ENCODE data around the gene RDM1.
A peak's percentile ranks its signal among the peaks of the same experiment; 100 is the strongest.
"Not testable (repeated sequence)": the region's sequence is repeated elsewhere in the genome, so short reads cannot be mapped to it uniquely, and the experiment has no call there.

Gene RDM1

GRCh38 chr17:35897772-35898171, 32.8 kb downstream of the RDM1 start:
- DNase-seq, result not testable (repeated sequence)

DNA sequence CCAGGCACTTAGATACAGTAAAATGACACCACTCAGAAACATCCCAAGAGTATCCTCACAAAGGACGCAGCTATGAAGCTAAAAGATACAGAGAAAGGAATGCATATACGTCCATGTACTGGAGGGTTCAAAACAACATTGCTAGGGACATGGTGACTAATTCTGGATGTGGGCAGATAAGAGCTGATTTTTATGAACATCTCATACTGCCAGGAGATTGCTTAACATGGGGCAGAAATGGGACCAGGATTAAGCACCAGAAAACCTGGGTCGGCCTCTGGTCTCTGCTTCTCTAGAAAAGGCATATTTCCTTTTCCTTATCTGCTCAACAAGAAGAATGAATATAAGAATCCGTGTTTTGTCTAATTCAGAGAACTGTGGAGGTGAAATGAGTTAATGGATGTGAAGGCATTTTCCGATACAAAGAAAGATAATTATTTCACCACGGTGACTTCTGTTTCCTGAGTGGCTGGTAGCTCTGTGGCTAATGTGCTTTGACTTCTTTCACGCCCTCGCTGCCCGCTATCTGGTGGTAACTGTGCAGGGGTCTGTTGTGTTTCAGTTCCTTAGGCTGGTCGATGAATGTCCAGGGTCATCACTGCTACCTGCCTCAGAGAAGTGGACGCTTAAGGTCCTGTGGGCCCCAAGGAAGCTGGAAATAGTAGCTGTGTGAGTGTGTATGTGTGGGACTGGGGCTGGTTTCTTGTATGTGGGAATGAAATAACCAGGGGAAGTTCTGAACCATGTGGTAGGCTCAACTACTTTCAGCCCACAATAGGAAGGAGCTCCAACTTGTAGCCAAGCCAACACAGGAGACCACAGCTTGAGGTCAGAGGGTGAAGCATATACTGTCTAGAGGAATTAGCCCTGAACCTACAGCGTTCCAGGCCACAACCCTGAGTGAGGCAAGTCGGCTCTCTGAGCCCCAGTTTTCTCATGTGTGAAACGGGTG, 34.7 kb downstream of the RDM1 start:
- no peak for DNase-seq

DNA sequence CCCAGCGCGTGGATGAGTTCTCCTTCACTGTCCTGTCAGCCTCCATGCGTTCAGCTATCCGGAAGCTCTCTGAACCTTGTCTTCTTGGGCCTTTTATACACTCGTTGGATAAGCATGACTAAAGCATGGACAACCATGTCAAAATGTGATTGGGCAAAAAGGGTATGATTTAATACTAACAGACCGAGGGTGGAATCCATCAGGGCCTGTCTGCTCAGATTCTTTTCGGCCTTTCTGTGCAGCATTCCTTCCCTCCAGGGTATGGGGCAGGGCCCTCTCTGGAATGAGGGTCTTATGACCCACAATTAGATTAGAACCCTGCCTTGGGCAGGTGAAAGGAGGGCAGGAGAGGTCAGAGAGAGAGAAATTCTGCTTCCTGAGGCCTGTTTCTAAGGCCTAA, 36.4 kb downstream of the RDM1 start:
- no peak for DNase-seq

DNA sequence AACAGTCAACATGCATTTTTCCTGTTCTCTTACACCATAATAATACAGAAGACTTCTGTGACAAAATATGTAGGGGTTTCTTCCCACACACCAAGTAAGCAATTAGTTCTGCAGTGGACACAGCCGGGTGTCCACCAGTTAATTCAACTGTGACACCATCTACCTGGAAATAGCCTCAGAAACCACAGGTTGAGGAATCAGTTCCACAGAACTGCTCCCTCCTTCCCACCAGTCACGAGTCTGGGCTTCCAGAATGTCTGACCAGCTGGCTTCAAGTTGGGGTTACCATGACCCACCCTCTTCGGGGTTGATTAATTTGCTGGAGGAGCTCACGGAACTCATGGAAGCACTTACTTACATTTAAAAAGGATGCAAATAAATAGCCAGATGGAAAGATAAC, 36.8 kb downstream of the RDM1 start:
- no peak for DNase-seq

DNA sequence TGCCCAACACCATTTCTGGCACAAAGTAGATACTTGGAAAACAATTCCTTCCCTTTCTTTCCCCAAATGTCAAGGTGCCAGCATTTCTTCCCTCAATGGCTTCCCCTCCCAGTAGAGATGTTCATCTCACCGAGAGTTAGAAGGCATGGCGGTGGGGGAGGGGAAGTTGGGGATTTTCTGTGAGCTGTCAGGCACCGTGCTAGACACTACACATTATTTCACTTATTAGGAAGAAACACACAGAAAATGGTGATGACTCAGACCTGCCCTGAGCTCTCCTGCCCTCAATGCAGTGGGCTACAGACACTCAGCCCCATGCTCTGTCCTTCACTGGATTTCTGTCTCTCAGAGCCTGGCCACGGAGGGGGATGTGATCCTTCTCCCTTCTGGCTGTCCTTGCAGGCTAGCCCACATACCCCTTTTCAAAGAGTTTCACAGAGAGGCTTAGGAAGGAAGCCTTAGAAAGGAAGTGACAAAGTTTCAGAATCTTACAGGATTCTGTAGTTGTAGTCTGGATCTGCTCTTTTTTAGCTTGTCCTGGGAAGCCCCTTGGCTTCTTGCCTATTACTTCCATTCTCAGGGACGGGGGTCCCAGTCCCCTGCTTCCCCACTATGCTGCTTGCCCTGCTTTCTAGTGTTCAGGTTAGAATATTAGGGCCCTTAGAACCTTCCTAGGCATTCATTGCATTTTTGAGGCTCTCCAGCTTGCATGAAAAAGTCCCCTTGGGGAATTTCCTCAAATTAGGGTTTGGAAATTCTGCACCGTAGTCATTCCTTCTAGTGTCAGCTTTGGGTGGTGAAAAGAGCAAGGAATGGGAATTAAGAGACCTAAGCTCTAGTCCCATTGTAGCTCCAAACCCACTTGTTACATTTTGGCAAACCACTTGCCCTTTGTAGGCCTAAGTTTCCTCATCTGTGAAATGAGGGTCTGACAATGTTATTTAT, 38.2 kb downstream of the RDM1 start:
- no peak for DNase-seq

GRCh38 chr17:35891269-35891668, 39.3 kb downstream of the RDM1 start:
- no peak for DNase-seq

DNA sequence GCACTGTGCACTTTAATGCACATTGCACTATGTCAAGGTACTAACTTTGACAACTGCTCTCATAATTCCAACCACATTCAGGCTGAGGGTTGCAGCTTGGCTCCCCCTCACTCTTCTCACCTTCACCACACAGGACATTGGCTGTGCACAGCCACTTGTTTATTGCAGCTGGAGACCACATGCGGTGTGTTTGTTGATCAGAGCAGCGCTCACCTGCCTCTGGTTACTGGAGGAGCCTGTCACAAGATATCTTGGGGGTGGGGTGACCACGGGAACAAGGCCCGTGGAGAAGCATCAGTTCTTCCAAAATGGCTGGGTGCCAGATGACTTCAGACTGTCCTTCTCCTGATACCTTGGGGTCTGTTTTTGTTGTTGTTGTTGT, 39.8 kb downstream of the RDM1 start:
- DNase-seq, result no peak

- DNase-seq, result no peak
Measured at GRCh38 chr17:35889818-35890773, 40.5 kb downstream of the RDM1 start.

DNA sequence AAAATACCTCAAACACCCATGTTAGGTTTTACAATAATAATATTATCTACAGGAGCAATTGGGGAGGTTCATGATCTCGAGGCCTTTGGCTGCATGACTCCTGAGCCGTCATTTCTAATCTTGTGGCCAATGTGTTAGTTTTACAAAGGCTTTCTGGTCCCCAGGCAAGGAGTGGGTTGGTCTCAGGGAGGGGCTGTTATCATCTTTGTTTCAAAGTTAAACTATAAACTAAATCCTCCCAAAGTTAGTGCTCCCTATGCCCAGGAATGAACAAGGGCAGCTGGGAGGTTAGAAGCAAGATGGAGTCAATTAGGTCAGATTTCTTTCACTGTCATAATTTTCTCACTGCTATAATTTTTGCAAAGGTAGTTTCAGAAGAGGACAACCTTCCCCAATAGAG, 41.3 kb downstream of the RDM1 start:
- no peak for DNase-seq

DNA sequence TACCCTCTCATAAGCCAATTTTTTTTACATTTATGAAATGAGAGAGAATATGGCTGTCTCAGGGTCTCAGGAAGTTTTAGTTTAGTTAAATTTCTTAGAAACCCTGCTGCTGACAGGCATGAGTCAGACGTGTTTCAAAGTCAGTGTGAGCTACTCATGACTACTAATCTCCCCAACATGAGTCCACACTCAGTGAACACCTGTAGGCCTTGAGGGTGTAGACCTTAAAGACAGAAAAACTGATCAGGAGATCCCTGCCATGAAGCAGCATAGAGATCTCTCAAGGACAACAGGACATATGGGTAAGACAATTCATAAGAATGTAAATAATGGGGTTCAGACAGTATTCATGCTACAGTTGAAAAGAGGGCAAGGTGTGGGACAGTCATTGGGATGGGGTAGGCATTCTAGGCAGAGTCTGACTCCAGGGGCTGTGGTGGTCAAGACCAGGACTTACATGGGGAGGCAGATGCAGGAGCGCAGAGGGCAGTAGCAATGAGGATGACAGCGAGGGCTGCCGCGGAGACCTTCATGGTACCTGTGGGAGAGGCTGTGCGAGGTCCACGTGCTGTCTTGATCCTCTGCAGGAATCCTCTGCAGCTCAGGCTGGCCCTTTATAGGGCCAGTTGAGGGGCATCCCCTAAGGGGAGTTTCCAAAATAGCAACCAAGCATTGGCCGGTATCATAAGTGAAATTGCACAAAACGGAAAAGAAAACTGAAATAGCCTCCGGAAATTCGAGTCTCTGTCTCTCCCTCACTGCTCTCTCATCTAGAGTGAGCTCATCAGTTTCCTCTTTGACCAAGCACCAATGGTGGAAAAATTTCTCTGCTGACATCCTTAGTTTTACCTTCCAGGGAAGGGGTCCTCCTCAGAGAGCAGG, 50.6 kb downstream of the RDM1 start, which contains the start of gene CCL5:
TSS of gene CCL5 (minus strand) at position 588 of the 882 bp plus-strand sequence.
- DNase-seq, result peak; percentile 14

DNA sequence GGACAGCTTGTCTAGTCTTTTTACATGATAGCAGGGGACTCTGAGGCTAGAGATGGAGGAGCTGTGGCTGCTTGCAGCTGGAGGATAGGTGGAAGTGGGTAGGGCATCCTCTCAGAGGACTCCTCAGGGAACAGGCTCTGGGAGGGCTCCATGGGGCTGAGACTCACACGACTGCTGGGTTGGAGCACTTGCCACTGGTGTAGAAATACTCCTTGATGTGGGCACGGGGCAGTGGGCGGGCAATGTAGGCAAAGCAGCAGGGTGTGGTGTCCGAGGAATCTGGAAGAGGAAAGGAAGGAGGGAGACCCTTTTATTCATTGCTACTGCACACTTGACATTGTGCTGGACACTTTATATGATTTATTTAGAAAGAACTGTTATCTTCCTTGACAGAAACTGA, 52.2 kb downstream of the RDM1 start:
- DNase-seq, result no peak

DNA sequence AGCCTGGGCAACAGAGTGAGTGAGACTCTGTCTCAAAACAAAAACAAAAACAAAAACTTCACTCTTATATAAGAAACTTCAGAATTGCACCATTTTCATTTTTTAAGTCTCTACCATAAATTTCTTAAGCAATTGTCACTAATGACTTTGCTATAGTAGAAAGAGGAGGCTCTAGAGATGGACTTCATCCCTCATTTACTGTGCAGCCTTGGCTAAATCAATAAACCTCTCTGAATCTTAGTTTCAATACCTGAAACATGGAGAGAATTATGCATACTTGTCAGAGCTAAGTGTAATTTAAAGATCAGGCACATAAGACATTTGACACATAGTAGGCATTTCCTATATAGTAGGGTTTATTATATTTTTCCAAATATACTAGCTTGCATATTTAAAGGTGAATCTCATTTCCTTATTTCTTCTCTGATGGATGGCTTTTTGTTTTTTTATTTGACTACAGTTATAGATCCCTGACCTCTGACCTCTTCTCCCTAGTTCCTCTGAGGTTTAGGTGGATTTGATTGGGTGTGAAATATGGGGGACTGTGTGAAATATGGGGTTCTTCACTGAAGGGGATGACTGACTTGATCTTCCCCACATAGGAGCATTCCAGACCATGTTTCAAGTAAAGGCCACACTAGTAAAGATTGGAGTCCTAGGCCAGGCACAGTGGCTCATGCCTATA, 53.1 kb downstream of the RDM1 start:
- no peak for DNase-seq

DNA sequence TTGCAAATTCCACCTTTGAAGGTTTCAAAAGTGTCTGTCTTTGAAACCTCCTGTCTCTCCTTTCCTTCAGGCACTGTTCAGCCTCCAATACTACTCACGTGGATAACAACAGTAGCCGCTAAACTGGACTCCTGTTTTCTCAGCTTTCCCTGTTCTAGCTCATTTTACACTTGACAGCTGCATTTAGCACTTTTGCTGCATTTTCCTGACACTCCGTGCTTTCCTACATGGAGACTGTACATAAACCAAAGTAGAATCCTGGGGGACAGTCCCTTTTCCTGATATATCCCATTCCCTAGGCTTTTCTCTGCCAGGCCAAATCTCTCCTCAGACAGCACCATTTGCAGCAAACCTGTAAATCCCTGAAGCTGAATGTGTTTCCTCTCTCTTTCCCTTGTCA, 54.0 kb downstream of the RDM1 start:
- no peak for DNase-seq

GRCh38 chr17:35875800-35876139, 54.8 kb downstream of the RDM1 start:
- DNase-seq, result no peak

DNA sequence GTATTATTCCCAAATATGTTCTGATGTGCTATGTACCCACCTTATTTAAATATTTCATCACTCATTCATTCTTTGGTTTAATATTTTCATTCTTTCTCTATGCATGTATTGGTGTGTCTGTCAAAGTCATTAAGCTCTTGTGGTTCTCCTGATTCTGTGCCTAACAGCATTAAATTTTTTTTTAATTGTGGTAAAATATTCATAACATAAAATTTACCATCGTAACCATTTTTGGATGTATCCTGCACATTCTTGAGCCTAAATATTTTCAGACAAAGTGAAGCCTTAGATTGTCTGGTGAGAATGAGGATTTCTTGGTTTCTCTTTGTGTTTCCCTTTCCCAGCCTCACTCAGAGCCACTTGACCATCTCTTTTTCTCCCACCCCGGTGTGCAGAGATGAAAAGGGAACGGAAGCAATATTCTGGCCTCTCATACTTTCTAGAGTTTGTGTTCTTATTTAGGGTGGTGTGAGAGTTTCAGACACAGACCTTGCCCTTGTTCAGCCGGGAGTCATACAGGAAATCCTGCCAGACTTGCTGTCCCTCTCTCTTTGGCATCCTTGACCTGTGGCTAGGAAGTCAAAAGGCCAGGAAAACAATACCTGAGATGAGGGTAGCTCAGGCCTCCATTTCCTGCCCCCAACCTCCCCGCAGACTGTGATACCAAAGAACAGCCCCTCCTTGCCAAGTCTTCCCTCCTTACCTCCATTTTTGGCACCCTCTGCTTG, 55.3 kb downstream of the RDM1 start:
- DNase-seq, result no peak

DNA sequence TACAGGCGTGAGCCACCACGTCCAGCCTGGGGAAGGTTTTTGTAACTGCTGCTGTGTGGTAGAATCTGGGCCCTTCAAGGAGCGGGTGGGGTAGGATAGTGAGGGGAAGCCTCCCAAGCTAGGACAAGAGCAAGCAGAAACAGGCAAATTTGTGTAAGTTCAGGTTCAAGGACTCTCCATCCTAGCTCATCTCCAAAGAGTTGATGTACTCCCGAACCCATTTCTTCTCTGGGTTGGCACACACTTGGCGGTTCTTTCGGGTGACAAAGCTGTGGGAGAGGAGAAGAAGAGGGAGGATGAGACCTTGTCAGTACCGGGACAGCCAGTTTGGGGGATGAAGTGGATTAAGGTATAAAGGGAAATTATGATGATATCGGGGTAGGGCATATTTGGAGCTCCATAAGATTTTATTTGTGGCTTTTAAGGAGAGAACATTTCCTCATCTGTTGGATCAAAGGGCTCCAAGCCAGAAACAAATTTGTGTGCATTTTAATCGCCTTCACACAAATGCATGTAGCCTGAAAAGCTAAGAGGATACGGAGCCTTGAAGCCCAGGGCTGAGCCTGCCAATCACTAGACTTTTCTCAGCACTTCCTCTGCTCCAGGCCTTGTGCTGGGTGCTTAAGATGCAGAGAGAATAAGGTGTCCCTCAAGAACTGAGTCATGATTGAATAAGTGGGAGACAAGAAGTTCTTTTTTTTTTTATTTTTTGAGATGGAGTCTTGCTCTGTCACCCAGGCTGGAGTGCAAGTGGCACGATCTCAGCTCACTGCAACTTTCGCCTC, 58.2 kb downstream of the RDM1 start:
- DNase-seq, result no peak

GRCh38 chr17:35870906-35871819, 59.4 kb downstream of the RDM1 start:
- no peak for DNase-seq

DNA sequence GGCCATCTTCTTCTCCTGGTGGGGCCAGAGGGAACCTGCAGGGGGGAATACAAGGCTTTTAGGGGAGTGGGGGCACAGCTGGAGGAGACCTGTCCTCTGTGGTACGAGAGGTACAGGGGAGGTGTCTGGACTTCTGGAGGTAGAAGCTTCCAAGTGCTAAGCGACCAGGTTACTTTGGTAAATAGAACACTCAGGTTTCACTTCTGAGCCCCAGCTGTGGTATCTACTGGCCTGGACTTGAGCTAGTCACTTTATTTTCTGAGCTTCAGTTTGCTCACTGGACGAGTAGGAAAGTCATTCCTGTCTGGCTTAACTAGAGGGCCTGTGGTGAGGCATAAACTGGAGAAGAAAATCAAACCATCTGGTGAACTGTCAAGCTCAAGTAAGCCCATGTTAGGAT, 61.8 kb downstream of the RDM1 start, which contains the start of gene HEATR9:
TSS of gene HEATR9 (minus strand) at position 155 of the 400 bp plus-strand sequence. CDS start at position 6, 149 bp downstream.
- DNase-seq, result no peak

All from activated CD4-positive, alpha-beta T cell treated with anti-CD3 and anti-CD28 coated beads for 1 hour (primary cell).